ENCODE measurements around the gene GNAI2. TPM values are rescaled to one million over a fixed set of nuclear protein-coding genes. Genes with fewer than 3 reads are reported as not detected.

GNAI2 gene
- total RNA-seq, 6 experiments from 2014 or later: 532 to 617 (median 582) TPM

GRCh38 chr3:50239649-50240048, 3.6 kb downstream of the GNAI2 start:
- Mint-ChIP-seq H3K27me3 (ENCODE audit: insufficient read depth) (peaks cover 4% of the 10 kb centered on the region; the same call in 1 of the 2 replicates), H3K36me3 (ENCODE audit: low read depth) (peaks cover 17% of the 10 kb centered on the region), H3K4me1 (ENCODE audit: low read depth) (peaks cover 59% of the 10 kb centered on the region), H3K27ac (peak overlapping the region; percentile 92), H3K4me3 (peak overlapping the region; percentile 96), H3K9me3 (no peaks in the 10 kb centered on the region)
- TF ChIP-seq, protein P1, sequence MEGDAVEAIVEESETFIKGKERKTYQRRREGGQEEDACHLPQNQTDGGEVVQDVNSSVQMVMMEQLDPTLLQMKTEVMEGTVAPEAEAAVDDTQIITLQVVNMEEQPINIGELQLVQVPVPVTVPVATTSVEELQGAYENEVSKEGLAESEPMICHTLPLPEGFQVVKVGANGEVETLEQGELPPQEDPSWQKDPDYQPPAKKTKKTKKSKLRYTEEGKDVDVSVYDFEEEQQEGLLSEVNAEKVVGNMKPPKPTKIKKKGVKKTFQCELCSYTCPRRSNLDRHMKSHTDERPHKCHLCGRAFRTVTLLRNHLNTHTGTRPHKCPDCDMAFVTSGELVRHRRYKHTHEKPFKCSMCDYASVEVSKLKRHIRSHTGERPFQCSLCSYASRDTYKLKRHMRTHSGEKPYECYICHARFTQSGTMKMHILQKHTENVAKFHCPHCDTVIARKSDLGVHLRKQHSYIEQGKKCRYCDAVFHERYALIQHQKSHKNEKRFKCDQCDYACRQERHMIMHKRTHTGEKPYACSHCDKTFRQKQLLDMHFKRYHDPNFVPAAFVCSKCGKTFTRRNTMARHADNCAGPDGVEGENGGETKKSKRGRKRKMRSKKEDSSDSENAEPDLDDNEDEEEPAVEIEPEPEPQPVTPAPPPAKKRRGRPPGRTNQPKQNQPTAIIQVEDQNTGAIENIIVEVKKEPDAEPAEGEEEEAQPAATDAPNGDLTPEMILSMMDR (IDR thresholded peaks at IDR 0.05): no peak
- DNase-seq: no peak

DNA sequence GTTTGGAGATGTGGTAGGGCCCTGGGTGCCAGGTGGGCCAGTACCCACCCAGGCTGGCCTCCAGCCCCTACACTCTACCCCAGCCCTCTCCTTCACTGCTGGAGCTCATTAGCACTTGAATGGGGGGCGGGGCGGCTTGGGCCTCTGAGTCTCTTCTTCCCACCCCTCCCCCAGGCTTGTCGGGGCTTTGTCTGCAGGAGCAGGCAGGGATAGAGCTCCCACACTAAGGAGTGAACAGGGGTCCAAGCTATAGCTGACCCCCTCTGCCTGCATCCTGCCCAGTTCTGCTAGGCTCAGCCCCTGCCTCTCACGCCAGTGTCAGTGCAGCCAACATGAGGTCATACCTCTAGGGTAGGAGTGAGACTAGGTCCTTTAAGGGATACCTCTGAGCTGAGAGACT, 5.2 kb downstream of the GNAI2 start:
- Mint-ChIP-seq H3K4me1 (ENCODE audit: low read depth) (peaks cover 68% of the 10 kb centered on the region), H3K4me3 (peak overlapping the region; percentile 57; the same call in 1 of the 2 replicates), H3K36me3 (ENCODE audit: low read depth) (peaks cover 18% of the 10 kb centered on the region), H3K9me3 (no peaks in the 10 kb centered on the region), H3K27me3 (ENCODE audit: insufficient read depth) (peaks cover 4% of the 10 kb centered on the region; the same call in 1 of the 2 replicates), H3K27ac (peak overlapping the region; percentile 67)
- TF ChIP-seq, protein P1 (IDR thresholded peaks at IDR 0.05): no peak
- DNase-seq: no peak

- Mint-ChIP-seq H3K27ac (peak overlapping the region; percentile 67), H3K36me3 (ENCODE audit: low read depth) (peaks cover 16% of the 10 kb centered on the region), H3K9me3 (no peaks in the 10 kb centered on the region), H3K27me3 (ENCODE audit: insufficient read depth) (peaks cover 4% of the 10 kb centered on the region; the same call in 1 of the 2 replicates), H3K4me1 (ENCODE audit: low read depth) (peaks cover 75% of the 10 kb centered on the region), H3K4me3 (no peak overlapping the region)
- DNase-seq: no peak
- TF ChIP-seq, protein P1 (IDR thresholded peaks at IDR 0.05): no peak
Measured at GRCh38 chr3:50241713-50242380, 5.8 kb downstream of the GNAI2 start.

GRCh38 chr3:50242381-50242770, 6.4 kb downstream of the GNAI2 start:
- TF ChIP-seq, protein P1 (IDR thresholded peaks at IDR 0.05): no peak
- peak overlapping the region; percentile 81 for H3K27ac Mint-ChIP-seq
- H3K4me3 Mint-ChIP-seq: peak overlapping the region; percentile 41; the same call in 1 of the 2 replicates

DNA sequence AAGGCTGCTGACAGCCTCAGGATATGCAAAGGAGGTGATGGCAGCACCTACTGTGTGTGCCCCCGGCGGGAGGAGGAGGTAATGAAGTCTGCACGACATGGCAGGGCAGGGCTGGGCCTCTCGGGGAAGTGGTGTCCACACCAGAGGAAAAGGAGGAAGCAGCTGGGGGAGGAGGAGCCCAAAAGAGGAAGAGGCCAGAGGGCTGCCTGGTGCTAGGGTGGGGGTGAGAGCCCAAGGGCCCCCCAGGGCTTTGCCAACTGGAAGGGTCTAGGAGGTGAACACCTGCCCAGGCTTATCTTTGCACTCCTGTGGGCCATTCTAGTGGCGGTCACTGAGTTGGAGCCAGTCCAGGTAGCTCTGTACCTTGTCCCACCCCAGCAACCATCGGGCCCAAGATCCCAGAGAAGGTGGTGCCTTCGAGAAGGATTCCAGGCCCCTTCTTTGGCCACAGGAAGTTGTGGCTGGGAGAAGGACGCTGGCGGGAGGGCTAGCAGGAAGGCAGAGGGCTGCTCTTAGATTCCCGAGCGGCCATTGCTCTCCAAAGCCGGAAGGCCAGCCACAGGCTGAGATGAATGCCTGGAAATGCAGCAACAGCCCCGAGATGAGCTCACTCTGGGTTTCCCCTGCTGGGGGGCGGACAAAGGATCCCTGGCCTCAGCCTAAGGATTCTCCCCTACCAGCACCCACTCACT, 7.0 kb downstream of the GNAI2 start:
- peak overlapping the region; percentile 41; the same call in 1 of the 2 replicates for H3K4me3 Mint-ChIP-seq
- H3K36me3 Mint-ChIP-seq (ENCODE audit: low read depth): peaks cover 6% of the 10 kb centered on the region
- no peak for DNase-seq
- peak overlapping the region; percentile 96 for H3K27ac Mint-ChIP-seq
- H3K27me3 Mint-ChIP-seq (ENCODE audit: insufficient read depth): peaks cover 6% of the 10 kb centered on the region; the same call in 1 of the 2 replicates
- H3K4me1 Mint-ChIP-seq (ENCODE audit: low read depth): peaks cover 82% of the 10 kb centered on the region
- TF ChIP-seq, protein P1 (IDR thresholded peaks at IDR 0.05): no peak
- no peaks in the 10 kb centered on the region for H3K9me3 Mint-ChIP-seq

More at GRCh38 chr3:50242381-50242770, 6.4 kb downstream of the GNAI2 start:
- Mint-ChIP-seq H3K27me3 (ENCODE audit: insufficient read depth) (peaks cover 5% of the 10 kb centered on the region; the same call in 1 of the 2 replicates), H3K36me3 (ENCODE audit: low read depth) (peaks cover 11% of the 10 kb centered on the region), H3K9me3 (no peaks in the 10 kb centered on the region), H3K4me1 (ENCODE audit: low read depth) (peaks cover 80% of the 10 kb centered on the region)
- no peak for DNase-seq
